Left ventricle myocardium inferior (tissue), 1 donor: Measurements from ENCODE around the gene DACH1. TPM values are rescaled to one million over a fixed set of nuclear protein-coding genes. Genes with fewer than 3 reads are reported as not detected.

Experiments
- DNase-seq: peaks from one replicate; pipeline ENCODE4 v3.0.0-alpha.2; 2020
- H3K27ac ChIP-seq: fragments of 200-600 bp; replicated peaks from 2 replicates; pipeline ENCODE4 v1.8.0; 2021
- H3K27me3 ChIP-seq: fragments of 200-600 bp; 2 replicates; pipeline ENCODE4 v1.8.0; 2021; ENCODE audit warnings: low read depth
- H3K36me3 ChIP-seq: fragments of 200-600 bp; 2 replicates; pipeline ENCODE4 v1.8.0; 2021
- H3K4me1 ChIP-seq: fragments of 200-600 bp; 2 replicates; pipeline ENCODE4 v1.8.0; 2021
- H3K4me3 ChIP-seq: fragments of 200-600 bp; 2 replicates; pipeline ENCODE4 v1.8.0; 2021; ENCODE audit warnings: mild to moderate bottlenecking, moderate library complexity
- H3K9me3 ChIP-seq: fragments of 200-600 bp; replicated peaks from 2 replicates; pipeline ENCODE4 v1.8.0; 2021
- intact Hi-C: fragments of 100-400 bp; cut with micrococcal nuclease; formaldehyde crosslinking; loops from one replicate; pipeline ENCODE4 v1.11.0; 2022
- total RNA-seq: library from RNA; stranded (reverse); fragmentation: NEBNext Ultra II Directional; extraction: Animal tissue kit (Norgen Biotek cat#: 25700); gene quantifications from one replicate; pipeline ENCODE4 v1.2.1, GENCODE V29; 2021
- TF ChIP-seq, protein P1 (sequence below): fragments of 200-600 bp; IDR thresholded peaks from 2 replicates; pipeline ENCODE4 v1.8.0; 2021; ENCODE audit warnings: antibody characterized with exemption, mild to moderate bottlenecking, borderline replicate concordance
- donor health status: DM: no; HTN: yes; CAD: no; lungs with severe emphysema.

DACH1 gene
- total RNA-seq, 1 donor from 2014 or later = 3.4 TPM

DNA sequence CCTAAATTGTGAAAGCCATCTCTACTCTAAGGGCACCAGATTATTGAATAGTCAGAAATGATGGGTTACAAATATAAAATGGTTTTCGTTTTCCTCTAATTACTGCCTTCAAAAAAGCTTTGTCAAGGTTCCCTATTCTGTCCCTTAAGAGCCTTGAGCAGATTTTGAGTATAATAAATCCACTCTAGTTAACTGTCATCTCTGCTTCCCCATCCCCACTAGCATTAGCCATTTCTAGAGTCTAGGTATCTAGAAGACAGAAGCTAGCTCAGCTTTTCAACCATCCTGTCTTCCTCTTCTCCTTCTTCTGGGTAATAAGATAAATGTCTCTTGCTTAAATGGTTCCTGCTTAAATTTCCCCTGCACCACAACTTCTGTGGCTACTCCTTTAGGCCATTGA is 290.4 kb downstream of the DACH1 start:
- no peaks in the 10 kb centered on the region for H3K4me1 ChIP-seq
- intact Hi-C loops = no loop called here
- H3K4me3 ChIP-seq = no peak overlapping the region
- no peaks in the 10 kb centered on the region for H3K27me3 ChIP-seq
- H3K27ac ChIP-seq = no peak overlapping the region
- no peaks in the 10 kb centered on the region for H3K36me3 ChIP-seq
- DNase-seq = no peak
- TF ChIP-seq, protein P1, sequence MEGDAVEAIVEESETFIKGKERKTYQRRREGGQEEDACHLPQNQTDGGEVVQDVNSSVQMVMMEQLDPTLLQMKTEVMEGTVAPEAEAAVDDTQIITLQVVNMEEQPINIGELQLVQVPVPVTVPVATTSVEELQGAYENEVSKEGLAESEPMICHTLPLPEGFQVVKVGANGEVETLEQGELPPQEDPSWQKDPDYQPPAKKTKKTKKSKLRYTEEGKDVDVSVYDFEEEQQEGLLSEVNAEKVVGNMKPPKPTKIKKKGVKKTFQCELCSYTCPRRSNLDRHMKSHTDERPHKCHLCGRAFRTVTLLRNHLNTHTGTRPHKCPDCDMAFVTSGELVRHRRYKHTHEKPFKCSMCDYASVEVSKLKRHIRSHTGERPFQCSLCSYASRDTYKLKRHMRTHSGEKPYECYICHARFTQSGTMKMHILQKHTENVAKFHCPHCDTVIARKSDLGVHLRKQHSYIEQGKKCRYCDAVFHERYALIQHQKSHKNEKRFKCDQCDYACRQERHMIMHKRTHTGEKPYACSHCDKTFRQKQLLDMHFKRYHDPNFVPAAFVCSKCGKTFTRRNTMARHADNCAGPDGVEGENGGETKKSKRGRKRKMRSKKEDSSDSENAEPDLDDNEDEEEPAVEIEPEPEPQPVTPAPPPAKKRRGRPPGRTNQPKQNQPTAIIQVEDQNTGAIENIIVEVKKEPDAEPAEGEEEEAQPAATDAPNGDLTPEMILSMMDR = no peak
- no peaks in the 10 kb centered on the region for H3K9me3 ChIP-seq

DNA sequence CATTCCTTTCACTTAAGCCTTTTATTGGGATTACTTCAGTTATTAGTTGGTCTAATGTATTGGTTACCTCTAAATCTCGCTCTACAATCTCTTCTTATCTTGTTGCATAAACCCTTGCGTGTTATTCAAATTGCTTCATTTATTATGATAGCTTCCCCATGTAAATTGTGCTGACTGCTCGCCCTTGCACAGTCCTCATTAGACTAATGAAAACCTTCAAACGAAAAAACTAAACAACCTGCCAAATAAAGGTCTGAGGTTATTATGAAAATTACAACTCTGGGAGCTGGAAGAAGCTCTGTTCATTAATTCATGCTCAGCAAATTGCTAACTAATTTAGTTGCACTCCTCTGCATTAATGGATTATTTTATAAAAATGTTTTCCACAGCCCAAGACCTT is 320.1 kb downstream of the DACH1 start:
- no peak for DNase-seq
- Histone ChIP-seq H3K4me1 (no peaks in the 10 kb centered on the region), H3K27ac (no peak overlapping the region), H3K27me3 (no peaks in the 10 kb centered on the region), H3K9me3 (no peaks in the 10 kb centered on the region), H3K36me3 (no peaks in the 10 kb centered on the region), H3K4me3 (no peak overlapping the region)
- TF ChIP-seq, protein P1 = no peak
- intact Hi-C loops = no loop called here

DNA sequence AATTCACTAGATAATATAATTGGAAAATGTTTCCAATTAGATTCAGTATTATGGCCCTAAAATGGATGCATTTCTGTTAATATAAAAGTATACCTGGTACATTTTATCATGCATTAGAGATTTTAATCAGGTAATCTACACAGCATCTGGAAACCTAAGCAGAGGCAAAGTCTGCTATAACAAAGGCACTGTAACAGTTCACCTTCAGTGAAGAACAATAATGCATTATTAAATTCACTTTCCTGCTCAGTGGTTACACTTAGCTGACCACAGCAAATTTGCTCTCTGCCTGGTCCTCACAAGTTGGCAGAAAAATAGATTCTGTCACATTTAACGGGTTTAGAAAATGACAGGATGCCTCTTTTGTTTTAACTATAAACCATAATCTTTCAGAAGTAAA is 326.9 kb downstream of the DACH1 start:
- no peak for DNase-seq
- Histone ChIP-seq H3K27me3 (no peaks in the 10 kb centered on the region), H3K27ac (no peak overlapping the region), H3K9me3 (no peaks in the 10 kb centered on the region), H3K4me1 (no peaks in the 10 kb centered on the region), H3K36me3 (no peaks in the 10 kb centered on the region), H3K4me3 (no peak overlapping the region)
- intact Hi-C loops = no loop called here
- TF ChIP-seq, protein P1 = no peak

DNA sequence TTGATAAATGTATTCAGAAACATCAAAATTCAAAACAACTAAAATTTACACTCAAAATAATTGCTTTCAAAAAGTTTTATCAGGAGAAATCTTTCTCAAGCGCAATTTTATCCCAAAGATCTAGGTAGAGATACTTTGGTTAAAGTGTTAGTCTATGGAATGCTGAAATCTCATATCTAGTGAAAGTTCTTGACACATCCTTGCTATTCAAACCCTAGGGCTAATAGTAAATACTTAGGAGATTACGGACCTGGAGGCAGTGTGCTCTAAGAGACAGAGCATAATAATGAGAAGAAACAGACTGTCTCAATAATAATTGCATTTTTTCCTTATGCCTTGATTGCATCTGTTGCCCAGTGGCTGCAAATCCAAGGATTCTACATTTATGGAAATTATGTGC is 330.8 kb downstream of the DACH1 start:
- TF ChIP-seq, protein P1 = no peak
- H3K9me3 ChIP-seq = no peaks in the 10 kb centered on the region
- DNase-seq = no peak
- H3K4me1 ChIP-seq = no peaks in the 10 kb centered on the region
- no peak overlapping the region for H3K27ac ChIP-seq
- no peak overlapping the region for H3K4me3 ChIP-seq
- H3K36me3 ChIP-seq = no peaks in the 10 kb centered on the region
- no peaks in the 10 kb centered on the region for H3K27me3 ChIP-seq
- intact Hi-C loops = no loop called here

DNA sequence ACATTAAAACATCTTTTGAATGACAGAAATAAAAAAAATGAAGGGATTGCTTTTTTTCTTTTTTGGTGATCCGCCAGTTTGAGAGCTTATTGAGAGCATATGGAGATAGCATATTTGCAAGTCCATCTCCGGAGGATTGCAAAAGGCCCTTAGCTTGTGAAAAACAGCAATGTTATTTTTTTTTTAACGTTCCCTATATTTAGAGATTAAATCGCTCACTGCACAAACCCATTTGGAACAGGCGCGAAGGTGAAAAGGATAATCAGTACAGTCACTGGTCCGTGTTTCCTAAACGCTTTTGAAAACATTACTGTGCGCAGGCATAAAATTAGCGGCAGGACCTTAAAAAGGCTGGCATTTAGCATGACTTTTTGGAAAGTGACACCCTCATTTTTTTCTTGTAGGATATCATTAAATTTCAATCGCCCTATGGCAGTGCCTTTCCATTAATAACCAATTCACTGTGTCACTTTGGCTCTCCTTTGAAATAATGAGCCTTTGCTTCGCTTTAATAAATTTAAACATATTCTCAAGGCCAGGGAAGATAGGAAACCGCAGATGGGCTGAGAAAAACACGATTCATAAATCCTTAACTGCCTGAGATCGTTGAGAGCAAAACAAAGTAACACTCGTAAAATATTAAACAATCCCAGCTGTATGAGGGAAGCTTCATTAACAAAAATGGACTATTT is 342.2 kb downstream of the DACH1 start:
- Histone ChIP-seq H3K9me3 (no peaks in the 10 kb centered on the region), H3K27ac (peak overlapping the region; percentile 21), H3K36me3 (no peaks in the 10 kb centered on the region), H3K4me3 (peak overlapping the region; percentile 30), H3K27me3 (no peaks in the 10 kb centered on the region), H3K4me1 (peaks cover 26% of the 10 kb centered on the region)
- DNase-seq = no peak
- TF ChIP-seq, protein P1 = no peak
- intact Hi-C loops = no loop called here
